ENCODE measurements around the gene TMEM131L. TPM values are rescaled to one million over a fixed set of nuclear protein-coding genes. Genes with fewer than 3 reads are reported as not detected.

Gene TMEM131L
- total RNA-seq, 3 donors from 2014 or later (not counting 1 experiment from before 2014, with no cell fraction given), result 67.8 to 105 (median 71.1) TPM

- peak overlapping the region; percentile 68 for H3K4me3 ChIP-seq (ENCODE audit: low read length)
- peak overlapping the region; percentile 76 for H3K27ac ChIP-seq (ENCODE audit: low read length)
- Mint-ChIP-seq H3K4me3 (peak overlapping the region; percentile 96), H3K27ac (peak overlapping the region; percentile 96 to 98), H3K36me3 (peaks cover 6% of the 10 kb centered on the region), H3K9me3 (no peaks in the 10 kb centered on the region), H3K27me3 (ENCODE audit: low read depth in 2 of 2) (no peaks in the 10 kb centered on the region), H3K4me1 (peaks cover 64 to 65% of the 10 kb centered on the region in 2 donors)
- peaks cover 38% of the 10 kb centered on the region for H3K4me1 ChIP-seq (ENCODE audit: control insufficient read depth, insufficient read depth, low read length)
- H3K36me3 ChIP-seq (ENCODE audit: control insufficient read depth, insufficient read depth, low read length), result peaks cover 6% of the 10 kb centered on the region
- WGBS (ENCODE audit: insufficient coverage), result under 1% methylated on average over 40 of the region's 43 CpGs
- DNase-seq (peak in 1 of 2 donors; percentile 68), ATAC-seq (peak; percentile 3 to 6 (median 3))
- intact Hi-C loops (cut with micrococcal nuclease), result loop anchor here (10.0 kb wide), 1 partner anchor 108 kb away; no protein-coding TSS in a partner anchor
- no peaks in the 10 kb centered on the region for H3K27me3 ChIP-seq (ENCODE audit: control insufficient read depth, insufficient read depth, low read length)
- H3K9me3 ChIP-seq (ENCODE audit: control insufficient read depth, insufficient read depth, low read length), result no peaks in the 10 kb centered on the region
- TF ChIP-seq CTCF (IDR thresholded peaks at IDR 0.05), result no peak
Observed at GRCh38 chr4:153466949-153467896, 1.1 kb downstream of the TMEM131L start.

- peaks cover 70 to 72% of the 10 kb centered on the region in 2 donors for H3K4me1 Mint-ChIP-seq
- H3K4me1 ChIP-seq (ENCODE audit: control insufficient read depth, insufficient read depth, low read length), result peaks cover 45% of the 10 kb centered on the region
- peak overlapping the region; percentile 68 for H3K4me3 ChIP-seq (ENCODE audit: low read length)
- H3K27me3 Mint-ChIP-seq (ENCODE audit: low read depth in 2 of 2), result no peaks in the 10 kb centered on the region
- H3K27me3 ChIP-seq (ENCODE audit: control insufficient read depth, insufficient read depth, low read length), result no peaks in the 10 kb centered on the region
- ATAC-seq, result no peak
- H3K36me3 ChIP-seq (ENCODE audit: control insufficient read depth, insufficient read depth, low read length), result peaks cover 6% of the 10 kb centered on the region
- peak overlapping the region; percentile 96 to 98 for H3K27ac Mint-ChIP-seq
- peak overlapping the region; percentile 76 for H3K27ac ChIP-seq (ENCODE audit: low read length)
- peaks cover 8% of the 10 kb centered on the region for H3K36me3 Mint-ChIP-seq
- DNase-seq, result peak in 1 of 2 donors; percentile 72
- H3K9me3 ChIP-seq (ENCODE audit: control insufficient read depth, insufficient read depth, low read length), result no peaks in the 10 kb centered on the region
- WGBS (ENCODE audit: insufficient coverage), result 0% methylated on average over 3 of the region's 4 CpGs
- TF ChIP-seq CTCF (IDR thresholded peaks at IDR 0.05), result no peak
- intact Hi-C loops (cut with micrococcal nuclease), result loop anchor here (1.0 to 10.0 kb wide), 2 partner anchors 20 to 107 kb away; no protein-coding TSS in a partner anchor
- no peaks in the 10 kb centered on the region for H3K9me3 Mint-ChIP-seq
- peak overlapping the region; percentile 96 for H3K4me3 Mint-ChIP-seq
Observed at GRCh38 chr4:153467897-153468262, 1.7 kb downstream of the TMEM131L start.

DNA sequence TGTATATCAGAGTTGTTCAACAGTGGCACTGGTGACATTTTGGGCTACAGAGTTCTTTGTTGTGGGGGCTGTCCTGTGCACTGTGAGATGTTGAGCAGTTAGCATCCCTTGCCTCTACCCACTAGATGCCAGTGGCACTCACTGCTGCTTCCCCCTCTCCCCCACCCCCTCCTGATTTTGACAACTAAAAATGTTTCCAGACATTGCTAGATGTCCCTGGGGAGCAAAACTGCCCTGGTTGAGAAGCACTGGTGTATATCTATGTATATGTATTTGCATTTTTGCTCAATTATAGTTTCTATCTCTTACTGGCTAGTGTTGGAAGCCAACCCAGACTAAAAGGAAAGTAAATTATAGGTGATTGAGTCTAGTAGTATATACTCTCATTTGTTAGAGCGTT, 2.4 kb downstream of the TMEM131L start:
- ATAC-seq, result peak in 1 of 3 donors; percentile 4
- peaks cover 8% of the 10 kb centered on the region for H3K36me3 Mint-ChIP-seq

More for the DNA sequence above, 2.4 kb downstream of the TMEM131L start:
- H3K27ac ChIP-seq (ENCODE audit: low read length), result peak overlapping the region; percentile 76
- intact Hi-C loops (cut with micrococcal nuclease), result loop anchor here (1.0 to 10.0 kb wide), 2 partner anchors 20 to 106 kb away; no protein-coding TSS in a partner anchor
- no peaks in the 10 kb centered on the region for H3K27me3 ChIP-seq (ENCODE audit: control insufficient read depth, insufficient read depth, low read length)
- Mint-ChIP-seq H3K4me3 (peak overlapping the region; percentile 96), H3K27me3 (ENCODE audit: low read depth in 2 of 2) (no peaks in the 10 kb centered on the region), H3K4me1 (peaks cover 76 to 79% of the 10 kb centered on the region in 2 donors), H3K9me3 (no peaks in the 10 kb centered on the region), H3K27ac (peak overlapping the region; percentile 96 to 98)
- H3K36me3 ChIP-seq (ENCODE audit: control insufficient read depth, insufficient read depth, low read length), result peaks cover 6% of the 10 kb centered on the region
- peak overlapping the region; percentile 68 for H3K4me3 ChIP-seq (ENCODE audit: low read length)
- no peak for TF ChIP-seq CTCF (IDR thresholded peaks at IDR 0.05)
- 11% methylated on average over 1 of the region's 1 CpG for WGBS (ENCODE audit: insufficient coverage)
- peaks cover 50% of the 10 kb centered on the region for H3K4me1 ChIP-seq (ENCODE audit: control insufficient read depth, insufficient read depth, low read length)
- peak in 1 of 2 donors; percentile 61 for DNase-seq
- no peaks in the 10 kb centered on the region for H3K9me3 ChIP-seq (ENCODE audit: control insufficient read depth, insufficient read depth, low read length)
